Umbilical cord (tissue), 1 donor: ENCODE results near the gene CSNK1A1. TPM values are rescaled to one million over a fixed set of nuclear protein-coding genes. Genes with fewer than 3 reads are reported as not detected.

Source experiments
- total RNA-seq: library from RNA; depleted of rRNA; stranded (reverse); fragments of >200 nt; gene quantifications from one replicate; pipeline ENCODE4 v1.2.3, GENCODE V29; 2014; ENCODE audit warnings: low replicate concordance; ENCODE audit not compliant: insufficient read depth

The CSNK1A1 gene
- total RNA-seq, 1 donor from 2014 or later: 248 TPM

Other genes with a start within 250 kb of the CSNK1A1 start
- gene GRPEL2, start 205.9 kb downstream of the CSNK1A1 start, total RNA-seq: 14.9 TPM
- gene PCYOX1L, start 193.4 kb downstream of the CSNK1A1 start, total RNA-seq: 7.7 TPM
- gene IL17B, start 172.1 kb downstream of the CSNK1A1 start, total RNA-seq: not detected
- 3.6 TPM for gene ARHGEF37, start 30.1 kb upstream of the CSNK1A1 start, total RNA-seq
- 2.9 TPM for gene PPARGC1B, start 178.9 kb upstream of the CSNK1A1 start, total RNA-seq